Activated CD4-positive, CD25-positive, alpha-beta regulatory T cell treated with anti-CD3 and anti-CD28 coated beads, Interleukin-2, amount 50 U/mL, for 72 hours (primary cell): ENCODE results near the gene STARD9.
A peak's percentile ranks its signal among the peaks of the same experiment; 100 is the strongest.

Experiments used
- DNase-seq: peaks from one replicate; pipeline ENCODE4 v3.0.0; 2021

Gene STARD9

DNA sequence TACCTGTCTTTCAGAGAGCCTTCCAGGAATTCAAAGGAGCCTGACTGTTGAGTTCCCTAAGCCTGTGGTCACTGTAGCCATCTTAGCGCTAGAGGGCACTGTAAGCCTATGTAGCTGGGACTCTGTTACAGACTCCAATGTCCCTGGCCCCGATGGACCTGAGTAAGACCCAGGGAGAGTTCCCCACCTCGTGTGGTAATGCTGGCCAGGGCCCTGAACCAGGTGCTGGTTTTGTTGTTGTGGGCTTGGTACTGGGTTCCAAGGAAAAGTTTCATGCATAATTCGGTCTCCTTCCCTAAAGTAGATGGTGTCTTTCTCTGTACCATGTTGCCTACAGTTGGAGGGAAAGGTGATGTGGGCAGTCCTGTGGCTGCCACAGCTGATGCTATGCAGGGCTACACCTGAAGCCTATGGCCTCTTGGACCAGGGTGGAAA is 129.1 kb downstream of the STARD9 start:
- DNase-seq: peak; percentile 55

DNA sequence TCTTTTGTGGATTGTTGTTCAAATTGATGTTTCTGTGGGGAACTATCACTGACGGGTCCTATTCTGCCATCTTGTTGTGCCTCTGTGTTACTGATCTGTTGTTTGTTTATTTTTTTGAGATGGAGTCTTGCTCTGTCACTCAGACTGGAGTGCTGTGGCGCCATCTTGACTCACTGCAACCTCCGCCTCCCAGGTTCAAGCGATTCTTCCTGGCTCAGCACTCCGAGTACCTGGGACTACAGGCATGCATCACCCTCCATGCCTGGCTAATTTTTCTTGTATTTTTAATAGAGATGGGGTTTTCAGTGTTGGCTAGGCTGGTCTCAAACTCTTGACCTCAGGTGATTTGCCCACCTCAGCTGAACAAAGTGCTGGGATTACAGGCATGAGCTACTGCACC is 129.9 kb downstream of the STARD9 start:
- no peak for DNase-seq

DNA sequence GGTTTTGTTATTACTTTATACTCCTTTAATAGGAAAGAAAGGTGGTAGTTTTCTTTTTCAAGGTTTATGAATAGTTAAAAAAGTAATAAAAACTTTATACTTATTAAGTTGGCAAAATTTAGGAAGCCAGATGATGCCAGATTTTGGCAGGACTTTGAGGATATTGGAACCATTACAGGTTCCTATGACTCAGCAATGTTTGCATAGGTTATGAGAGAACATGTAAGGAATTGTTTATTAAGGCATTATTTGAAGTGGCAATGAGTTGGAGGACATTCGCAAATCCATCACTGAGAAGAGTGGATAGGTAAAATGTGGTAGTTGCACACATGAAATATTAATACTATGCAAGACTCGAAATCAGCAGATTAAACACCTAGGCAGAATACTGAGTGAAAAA is 131.7 kb downstream of the STARD9 start:
- DNase-seq: no peak

DNA sequence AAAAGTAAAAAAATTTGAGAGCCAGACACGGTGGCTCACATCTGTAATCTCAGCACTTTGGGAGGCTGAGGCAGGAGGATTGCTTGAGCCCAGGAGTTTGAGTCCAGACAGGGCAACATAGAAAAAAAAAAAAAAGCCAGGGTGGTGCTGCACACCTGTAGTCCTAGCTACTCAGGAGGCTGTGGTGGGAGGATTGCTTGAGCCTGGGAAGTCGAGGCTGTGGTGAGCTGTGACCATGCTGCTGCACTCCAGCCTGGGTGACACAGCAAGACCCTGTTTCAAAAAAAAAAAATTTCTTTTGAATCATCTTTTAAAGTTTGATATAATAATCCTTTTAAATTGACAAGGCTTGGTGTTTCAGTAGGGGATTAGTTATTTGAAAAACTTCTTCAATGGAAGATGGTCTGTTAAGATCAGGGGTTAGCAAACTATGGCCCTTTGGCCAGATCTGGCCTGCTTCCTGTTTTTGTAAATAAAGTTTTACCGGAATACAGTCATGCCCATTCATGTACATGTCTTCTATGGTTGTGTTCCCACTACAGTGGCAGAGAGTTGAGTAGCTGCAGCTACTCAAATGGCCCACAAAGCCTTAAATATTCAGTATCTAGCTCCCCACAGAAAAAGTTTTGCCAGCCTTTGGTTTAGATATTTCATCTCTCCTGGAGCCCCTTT is 132.6 kb downstream of the STARD9 start:
- DNase-seq: no peak

DNA sequence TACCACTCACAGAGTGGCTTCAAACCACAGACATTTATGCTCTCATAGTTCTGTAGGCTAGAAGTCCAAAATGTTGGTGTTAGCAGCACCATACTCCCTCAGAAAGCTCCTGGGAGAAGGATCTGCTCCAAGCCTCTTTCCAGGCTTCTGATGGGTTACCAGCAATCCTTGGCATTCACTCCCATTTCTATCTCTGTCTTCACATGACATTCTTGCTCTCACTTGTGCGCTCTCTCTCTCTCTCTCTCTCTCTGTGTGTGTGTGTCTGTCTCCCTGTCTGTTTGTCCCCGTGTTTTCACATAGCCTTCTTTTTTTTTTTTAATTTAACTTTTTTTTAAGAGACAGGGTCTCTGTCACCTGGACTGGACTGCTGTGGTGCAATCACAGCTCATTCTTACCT is 135.3 kb downstream of the STARD9 start:
- no peak for DNase-seq

DNA sequence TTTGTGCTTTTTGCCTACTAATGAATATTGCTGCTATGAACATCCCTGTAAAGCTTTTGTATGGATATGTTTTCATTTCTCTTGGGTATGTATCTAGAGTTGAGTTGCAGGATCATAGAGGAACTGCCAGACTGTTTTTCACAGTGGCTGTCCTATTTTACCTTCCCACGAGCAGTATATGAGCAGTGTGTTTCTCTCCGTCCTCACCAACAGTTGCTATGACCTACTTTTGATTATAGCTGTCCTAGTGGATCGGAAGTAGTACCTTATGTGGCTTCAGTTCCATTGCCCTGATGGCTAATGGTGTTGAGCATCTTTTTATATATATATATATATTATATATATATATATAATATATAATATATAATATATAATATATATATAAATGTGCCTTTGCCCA is 136.3 kb downstream of the STARD9 start:
- DNase-seq: no peak

DNA sequence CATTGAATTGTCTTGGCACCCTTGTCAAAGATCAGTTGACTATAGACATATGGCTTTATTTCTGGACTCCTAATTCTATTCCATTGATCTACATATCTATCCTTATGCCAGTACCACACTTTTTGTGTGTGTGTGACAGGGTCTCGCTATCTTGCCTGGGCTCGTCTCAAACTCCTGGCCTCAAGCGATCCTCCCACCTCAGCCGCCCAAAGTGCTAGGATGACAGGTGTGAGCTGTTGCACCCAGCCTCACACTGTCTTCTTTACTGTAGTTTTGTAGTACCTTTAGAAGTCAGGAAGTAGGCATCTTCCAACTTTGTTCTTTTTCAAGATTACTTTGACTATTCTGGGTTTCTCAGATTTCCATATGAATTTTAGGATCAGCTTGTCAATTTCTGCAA is 137.2 kb downstream of the STARD9 start:
- DNase-seq: no peak

DNA sequence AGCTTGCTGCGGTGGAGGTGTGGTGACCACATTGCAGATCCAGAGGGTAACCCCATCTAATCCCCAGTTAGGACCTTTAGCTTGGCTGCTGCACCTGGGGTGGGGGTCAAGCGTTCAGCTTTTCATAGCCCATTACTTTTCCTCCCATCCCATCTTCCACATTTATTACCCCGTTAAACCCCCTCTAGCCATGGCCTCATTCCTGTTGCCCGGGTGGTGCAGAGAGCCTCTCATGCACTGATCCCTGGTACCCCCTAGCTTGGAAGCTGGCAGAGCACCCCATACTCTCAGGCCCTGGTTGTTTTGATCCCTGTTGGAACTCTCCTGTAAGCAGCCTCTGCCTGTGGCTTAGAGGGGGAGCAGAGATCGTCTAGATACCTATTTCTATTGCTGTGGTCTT is 140.7 kb downstream of the STARD9 start:
- no peak for DNase-seq

DNA sequence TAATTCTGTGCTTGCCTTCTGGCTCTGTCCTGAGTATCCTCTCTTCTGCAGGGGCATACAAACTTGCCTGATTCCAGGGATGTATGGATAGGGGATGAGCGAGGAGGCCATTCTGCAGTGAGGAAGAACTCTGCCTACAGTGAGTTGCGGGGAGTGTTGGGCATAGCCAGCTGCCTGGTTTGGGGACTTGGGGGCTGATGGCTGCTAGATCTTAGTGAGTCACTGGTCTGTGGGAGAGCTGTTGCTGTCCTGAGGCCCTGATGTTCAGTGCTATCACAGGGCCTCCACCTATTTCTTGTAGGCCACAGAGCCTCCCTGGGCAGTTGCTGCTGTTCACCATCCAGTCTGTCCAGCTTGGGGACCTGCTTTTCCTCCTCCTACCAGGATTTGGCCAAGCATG is 141.2 kb downstream of the STARD9 start:
- no peak for DNase-seq

DNA sequence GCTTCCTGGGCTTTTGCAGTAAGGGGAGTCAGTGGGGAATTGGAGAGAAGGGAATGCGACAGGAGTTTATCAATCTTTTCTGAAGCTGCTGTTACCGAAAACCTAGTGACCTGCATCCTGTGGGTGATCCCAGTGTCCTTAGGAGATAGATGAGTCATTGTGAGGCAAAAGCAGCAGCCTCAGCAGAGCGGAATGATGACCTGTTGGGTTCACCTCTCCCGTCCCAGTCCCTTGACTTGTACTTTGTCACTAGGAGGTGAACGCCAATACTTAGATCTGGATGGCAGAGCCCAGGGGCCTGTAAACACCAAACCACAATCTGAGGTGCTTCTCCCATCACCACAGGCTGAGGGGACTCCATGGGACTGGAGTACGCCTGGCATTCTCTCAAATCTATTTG is 143.6 kb downstream of the STARD9 start:
- no peak for DNase-seq

DNA sequence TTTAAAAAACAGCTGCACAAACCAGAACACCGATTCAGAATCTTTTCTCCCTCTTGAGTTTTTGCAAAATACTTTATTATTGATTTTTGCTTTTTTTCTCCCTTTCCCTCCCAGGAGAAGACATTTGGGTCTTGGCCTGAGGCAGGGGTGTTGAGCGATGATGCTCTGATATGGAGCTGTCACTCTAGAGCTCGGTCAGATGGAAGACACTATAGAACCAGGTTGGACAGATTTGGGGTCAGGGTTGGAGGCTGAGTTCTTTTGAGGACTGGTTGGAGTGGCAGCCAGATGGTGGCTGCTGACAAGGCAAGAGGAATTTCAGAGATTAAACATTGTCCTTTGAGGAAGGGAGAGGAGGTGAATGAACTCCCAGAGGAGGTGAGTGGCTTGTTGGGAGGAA is 144.7 kb downstream of the STARD9 start:
- DNase-seq: no peak

DNA sequence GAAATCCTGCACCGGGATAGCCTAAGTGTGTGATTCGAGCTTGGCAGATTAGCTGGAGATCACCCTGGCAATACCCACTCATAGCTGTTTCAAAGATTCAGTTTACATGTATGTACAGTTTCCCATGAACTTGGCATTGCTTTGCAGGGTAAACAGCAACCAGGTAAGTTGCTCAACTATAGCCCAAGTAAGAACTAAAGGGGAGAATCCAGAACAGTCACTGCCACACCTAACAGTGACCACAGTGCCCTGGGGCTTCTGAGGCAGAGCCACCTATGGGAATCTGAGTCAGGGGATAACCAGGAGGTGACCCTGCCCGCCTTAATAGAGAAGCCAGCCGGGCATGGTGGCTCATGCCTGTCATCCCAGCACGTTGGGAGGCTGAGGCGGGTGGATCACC is 145.6 kb downstream of the STARD9 start:
- DNase-seq: no peak

DNA sequence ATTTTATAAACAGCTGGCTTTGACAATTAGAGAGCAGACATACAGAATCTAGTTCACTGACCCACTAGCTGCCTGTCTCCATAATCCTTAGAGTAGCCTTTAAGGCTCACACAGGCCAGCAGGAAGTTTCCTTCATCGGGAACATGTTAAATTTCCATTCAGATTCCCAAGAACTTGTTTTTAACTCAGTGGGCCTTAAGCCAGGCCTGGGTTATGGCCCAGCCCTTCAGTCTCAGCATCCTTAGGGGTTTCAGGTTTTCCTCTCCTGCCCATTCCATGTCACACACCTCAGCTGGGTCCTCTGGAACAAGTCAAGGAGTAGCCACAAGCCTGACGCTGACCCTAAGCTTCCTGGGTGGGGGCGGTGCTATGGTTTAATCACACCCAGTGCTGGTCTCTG is 146.5 kb downstream of the STARD9 start:
- DNase-seq: no peak

DNA sequence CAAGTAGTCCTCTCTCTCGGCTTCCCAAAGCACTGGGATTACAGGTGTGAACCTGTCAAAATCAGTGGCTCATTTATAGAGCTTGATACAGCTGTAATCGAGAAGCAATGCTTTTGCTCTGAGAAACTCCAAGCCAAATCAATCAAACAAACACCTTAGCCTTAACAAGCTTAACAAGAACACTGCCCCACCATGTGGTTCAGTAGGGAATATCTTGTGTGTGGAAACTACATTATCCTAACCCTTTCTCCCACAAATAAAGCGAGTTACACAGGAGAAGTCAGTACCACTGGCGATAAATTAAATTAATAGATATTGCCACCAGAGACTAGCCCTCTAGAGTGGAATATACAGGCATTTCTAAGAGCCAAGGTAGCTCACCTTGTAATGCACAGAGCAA is 147.7 kb downstream of the STARD9 start:
- DNase-seq: no peak

DNA sequence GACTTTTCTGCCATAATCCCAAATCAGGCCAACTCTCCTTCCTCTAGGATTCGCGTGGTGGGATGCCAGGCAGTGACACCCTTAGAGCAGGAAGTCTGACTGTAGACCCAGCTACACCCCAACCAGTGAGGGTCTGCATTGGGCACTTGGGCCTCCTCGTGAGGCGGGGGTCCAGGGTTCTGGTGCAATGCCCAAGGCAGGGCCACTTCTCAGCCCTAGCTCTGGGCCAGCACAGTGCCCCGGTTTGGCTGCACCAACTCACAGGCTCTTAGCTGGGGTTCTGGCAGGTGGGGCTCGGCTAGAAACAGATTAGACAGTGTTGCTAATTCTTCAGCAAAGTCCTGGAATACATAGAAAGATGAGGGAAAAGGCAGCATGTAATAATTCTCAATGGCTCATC is 148.9 kb downstream of the STARD9 start:
- DNase-seq: no peak

DNA sequence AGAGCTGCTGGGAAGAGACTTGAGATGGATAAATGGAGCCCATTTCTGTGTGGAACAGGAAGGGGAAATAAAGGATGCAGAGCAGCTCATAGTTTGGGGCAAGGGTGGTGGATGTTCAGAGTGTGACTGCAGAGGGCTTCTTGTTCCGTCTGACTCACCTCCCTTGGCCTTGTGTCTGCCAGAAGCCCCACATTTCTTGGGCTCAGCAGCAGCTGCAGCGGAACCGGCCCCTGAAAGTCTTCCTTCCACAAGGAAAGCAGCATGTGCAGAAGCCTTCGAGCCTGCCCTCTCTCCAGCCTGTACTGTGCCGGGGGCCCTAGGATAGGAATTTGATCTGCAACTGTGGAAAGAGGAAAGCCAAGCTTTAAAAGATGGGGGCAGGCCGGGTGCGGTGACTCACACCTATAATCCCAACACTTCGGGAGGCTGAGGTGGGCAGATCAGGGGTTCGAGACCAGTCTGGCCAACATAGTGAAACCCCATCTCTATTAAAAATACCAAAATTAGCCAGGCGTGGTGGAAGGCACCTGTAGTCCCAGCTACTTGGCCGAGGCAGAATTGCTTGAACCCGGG is 150.0 kb downstream of the STARD9 start:
- DNase-seq: no peak

DNA sequence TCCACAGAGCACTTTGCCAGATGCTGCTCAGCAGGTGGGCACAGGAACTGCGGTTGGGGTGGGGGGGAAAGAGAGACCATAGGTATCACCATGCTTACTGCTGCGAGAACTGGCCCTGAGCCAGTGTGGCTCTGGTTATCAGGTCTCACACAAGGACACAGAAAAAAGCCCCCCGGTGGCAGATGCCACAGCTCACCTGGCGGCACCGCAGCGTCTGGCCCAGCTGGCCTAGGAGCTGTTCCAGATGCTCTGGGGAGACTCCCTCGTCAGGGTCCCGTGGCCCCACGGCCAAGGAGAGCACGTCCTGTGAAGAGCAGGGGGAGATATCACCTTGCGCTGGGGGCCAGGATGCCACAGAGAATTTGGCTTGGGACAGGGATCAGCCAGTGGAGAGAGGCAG is 150.7 kb downstream of the STARD9 start:
- DNase-seq: no peak

DNA sequence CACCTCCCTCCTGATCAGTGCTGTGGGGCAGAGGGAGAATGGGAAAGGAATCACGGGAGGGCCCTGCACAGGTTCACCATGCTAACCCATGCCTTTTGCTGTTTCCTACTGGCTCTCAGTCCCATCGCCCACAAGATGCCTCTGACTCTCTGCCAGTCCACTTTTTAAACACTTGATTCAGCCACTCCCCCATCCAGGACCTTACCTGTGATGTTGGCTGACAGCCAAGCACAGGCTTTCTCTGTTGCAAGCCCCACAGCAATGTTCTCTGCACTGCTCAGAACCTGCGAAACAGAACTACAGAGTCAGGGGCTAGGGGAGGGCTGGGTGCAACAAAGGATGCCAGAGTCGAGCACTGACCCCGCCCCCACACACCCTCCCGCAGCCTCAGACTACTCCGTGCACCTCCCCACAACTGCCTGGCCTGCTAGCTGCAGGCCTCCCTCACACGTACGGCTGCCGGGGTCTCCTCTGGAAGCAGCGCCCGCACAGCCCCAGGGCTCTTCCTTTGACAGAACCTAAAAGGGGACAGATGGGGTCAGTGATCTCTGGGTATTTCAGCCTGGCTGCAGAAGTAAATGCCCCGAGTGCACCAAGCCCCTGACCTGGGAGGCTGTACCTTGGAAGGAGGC is 152.5 kb downstream of the STARD9 start:
- DNase-seq: no peak

DNA sequence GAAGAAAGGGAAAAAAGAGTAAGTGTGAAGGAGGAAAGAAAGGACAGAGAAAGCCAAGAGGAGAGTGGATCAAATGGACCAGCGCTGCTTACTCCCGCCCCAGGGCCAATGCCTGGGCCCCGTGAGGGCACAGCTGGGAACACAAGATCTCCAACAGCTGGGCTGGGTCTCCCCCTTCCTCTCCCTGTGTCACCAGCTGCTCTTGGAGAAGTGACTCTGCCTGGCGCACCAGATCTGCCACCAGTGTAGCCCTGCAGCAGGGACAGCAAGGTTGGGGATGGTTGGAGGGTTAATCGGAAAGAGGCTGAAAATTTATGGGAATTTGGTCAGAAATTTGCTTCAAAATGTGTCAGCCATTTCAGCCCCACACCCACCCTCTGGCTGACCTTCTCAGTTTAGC is 153.2 kb downstream of the STARD9 start:
- DNase-seq: no peak

DNA sequence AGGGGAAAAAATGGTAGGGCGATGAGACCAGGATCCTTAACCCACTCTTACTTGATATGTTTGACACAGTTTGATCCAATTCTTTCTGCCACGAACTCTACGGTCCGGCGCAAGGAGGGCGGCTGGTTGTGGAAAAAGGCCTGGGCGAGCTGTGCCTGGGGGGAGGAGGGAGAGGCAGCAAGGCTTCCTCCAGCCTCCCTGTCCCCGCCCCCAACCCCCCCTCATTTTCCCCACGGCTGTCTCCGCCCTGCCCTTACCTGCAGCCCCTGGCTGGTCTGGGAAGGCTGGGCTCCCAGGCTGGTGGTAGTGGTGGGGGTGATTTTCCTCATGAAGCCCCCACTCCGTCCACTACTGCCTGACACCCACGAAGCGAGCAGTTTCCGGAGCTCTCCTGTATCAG is 153.6 kb downstream of the STARD9 start:
- no peak for DNase-seq

DNA sequence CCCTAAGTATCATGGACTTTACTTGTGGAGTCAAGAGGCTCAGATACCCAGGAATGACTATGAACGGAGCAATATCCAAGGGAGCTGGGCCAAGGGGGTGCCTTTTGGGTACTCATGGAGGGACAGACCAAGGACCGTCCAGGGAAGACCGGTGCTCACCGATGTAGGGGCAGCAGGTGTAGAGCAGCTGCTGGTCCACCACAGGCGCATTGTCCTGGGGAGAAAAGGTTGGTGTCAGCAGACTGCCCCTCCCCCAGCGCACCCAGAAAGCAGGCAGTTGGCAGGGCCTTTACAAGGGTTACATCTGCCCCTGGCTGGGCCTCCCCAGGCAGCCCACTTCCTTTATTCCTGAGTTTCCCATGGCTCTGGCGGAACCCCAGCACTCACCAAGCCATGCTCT is 154.0 kb downstream of the STARD9 start:
- DNase-seq: no peak

DNA sequence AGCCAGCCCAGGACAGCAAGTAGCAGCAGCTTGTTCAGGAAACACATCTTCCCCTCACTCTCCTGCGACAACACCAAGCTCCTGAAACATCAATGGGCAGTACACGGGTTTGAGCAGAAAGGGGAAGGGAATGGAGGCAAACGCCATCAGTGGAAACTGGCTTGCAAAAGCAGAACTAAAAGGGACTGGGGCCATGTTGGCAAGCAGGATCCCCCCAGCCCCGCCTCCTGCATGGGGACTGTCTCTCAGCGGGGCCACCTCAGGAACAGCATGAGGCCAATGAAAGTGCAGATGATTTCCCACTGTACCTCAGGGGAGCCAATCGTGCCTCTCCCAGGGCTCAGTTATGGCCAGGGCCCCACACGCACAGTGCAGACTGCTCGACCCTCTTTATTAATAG is 154.7 kb downstream of the STARD9 start:
- no peak for DNase-seq

DNA sequence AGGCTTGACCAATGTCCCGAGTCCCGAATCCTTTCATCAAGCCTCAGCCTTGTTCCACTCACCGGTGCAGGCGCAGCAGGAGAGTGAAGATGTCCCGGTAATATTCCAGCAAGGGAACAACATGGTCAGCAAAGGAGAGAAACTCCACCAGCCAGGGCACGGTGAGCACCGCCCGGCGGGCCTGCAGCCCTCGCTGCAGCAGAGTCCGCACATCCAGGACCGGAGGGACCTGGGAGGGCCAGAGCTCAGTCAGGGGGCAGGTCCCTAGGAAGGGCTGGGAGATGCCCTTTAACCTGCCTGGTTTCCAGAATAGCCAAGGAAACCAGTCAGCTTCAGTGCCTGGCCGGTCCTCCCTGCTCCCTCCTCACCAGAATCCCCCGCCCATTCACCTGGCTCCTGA is 155.1 kb downstream of the STARD9 start:
- DNase-seq: no peak

DNA sequence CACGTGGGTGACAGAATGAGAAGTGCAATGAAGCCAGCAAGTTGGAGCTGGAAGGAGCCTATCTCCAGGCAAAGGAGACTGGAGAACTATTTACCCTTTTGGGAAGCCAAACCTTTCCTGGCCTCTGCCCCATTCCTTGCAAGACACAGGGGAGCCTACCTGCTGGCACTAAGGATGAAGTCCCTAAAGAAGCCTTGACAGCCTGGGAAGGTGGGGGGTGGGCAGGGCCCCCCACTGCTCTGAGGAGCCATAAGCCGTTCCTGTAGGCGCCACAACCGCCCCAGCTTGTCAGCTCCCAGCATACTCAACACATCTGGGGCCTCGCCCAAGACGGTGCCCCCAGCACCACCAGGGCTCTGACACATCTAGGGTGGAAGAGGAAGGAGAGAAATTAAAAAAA is 156.1 kb downstream of the STARD9 start:
- no peak for DNase-seq
